ENCODE measurements around the gene RABL3.
"Not testable (repeated sequence)": the region's sequence is repeated elsewhere in the genome, so short reads cannot be mapped to it uniquely, and the experiment has no call there.

The RABL3 gene

DNA sequence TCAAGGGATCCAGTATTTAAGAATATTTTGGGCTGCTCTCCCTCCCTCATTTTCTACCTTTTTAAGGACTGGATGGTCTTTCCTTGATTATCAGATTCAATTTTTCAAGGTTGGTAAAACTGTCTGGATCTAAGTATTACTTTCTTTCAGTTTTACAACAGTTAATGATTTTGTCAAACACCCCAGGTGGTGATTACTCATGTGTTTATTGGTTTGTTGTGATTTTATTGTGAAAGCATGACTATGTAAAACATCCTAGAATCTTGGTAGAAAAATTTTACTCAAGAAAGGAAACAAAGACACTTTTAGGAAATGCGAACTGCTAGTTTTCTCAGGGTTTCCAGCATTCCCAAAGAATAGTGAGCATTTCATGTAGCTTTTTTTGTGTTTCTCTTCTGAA is 7.5 kb upstream of the RABL3 start:
- TF ChIP-seq CTCF (conservative IDR thresholded peaks at IDR 0.05; ENCODE audit: low read length) = no peak
- DNase-seq (ENCODE audit: low read depth) = peak; percentile 11
- H3K4me3 ChIP-seq (ENCODE audit: low read length) = no peak overlapping the region

- no peak for DNase-seq (ENCODE audit: low read depth)
- no peak for TF ChIP-seq CTCF (conservative IDR thresholded peaks at IDR 0.05; ENCODE audit: low read length)
- H3K4me3 ChIP-seq (ENCODE audit: low read length) = no peak overlapping the region
Observed at GRCh38 chr3:120745466-120745865, 3.1 kb upstream of the RABL3 start.

DNA sequence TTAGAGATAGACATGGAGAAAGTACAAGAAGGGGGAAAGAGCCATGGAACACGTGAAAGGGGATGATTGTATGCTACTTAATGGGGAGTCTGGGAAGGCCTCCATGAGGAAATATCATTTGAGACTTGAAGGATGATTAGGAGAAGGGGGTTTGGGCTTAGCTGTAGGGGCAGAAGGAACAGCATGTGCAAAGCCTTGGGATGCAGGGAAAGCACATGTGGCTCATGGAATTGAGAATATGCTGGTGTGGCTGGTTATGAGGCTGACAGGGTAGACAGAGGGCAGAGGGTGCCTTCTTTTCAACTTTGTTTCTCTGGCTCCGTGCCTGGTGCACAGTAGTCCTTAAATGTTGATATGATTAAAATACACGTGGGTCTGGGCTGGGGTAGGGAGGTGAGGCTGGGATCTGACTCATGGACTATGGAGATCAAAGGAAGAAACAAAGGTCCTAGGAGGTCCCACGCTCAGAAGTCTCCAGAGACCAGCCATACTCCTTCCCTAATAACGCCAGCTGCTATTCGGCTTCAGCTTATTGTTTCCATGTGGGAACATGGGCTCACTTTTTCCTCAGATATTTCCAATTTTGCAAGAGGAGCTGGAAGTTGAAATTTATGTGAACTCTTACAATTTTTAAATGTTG is 1.4 kb upstream of the RABL3 start:
- TF ChIP-seq CTCF (conservative IDR thresholded peaks at IDR 0.05; ENCODE audit: low read length) = no peak
- peak overlapping the region; percentile 94 for H3K4me3 ChIP-seq (ENCODE audit: low read length)
- DNase-seq (ENCODE audit: low read depth) = peak; percentile 84

DNA sequence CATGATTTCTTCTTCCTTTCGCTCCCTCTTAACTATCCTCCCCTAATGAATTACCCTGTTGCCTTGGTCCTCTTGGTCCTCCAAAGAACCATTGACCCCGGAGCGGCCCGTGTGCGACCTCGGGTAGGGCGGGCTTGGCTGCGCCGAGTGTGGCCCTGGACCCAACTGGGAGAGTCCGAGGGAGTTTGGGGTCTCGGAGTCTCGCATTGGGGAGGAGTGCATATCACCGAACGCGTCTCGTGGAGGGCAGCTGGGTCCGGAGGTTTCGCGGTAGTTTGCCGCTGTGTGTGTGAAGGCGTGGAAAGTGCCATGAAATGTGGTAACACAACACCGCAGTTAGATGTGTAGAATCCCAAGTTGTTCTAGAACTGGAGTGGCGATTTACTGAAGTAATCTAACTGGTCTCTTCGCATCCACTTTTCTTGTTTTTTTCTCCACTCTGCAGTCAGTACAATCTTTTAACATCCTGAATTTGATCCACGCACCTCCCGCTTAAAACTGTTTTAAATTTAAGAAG is 591 bp upstream of the RABL3 start:
- H3K4me3 ChIP-seq (ENCODE audit: low read length) = peak overlapping the region; percentile 94
- no peak for TF ChIP-seq CTCF (conservative IDR thresholded peaks at IDR 0.05; ENCODE audit: low read length)
- peak; percentile 25 for DNase-seq (ENCODE audit: low read depth)

- peak; percentile 51 for DNase-seq (ENCODE audit: low read depth)
- no peak for TF ChIP-seq CTCF (conservative IDR thresholded peaks at IDR 0.05; ENCODE audit: low read length)
- H3K4me3 ChIP-seq (ENCODE audit: low read length) = peak overlapping the region; percentile 93
Observed at GRCh38 chr3:120741837-120742197, 499 bp downstream of the RABL3 start.

- DNase-seq (ENCODE audit: low read depth) = no peak
- H3K4me3 ChIP-seq (ENCODE audit: low read length) = peak overlapping the region; percentile 93
- TF ChIP-seq CTCF (conservative IDR thresholded peaks at IDR 0.05; ENCODE audit: low read length) = no peak
Observed at GRCh38 chr3:120741320-120741719, 996 bp downstream of the RABL3 start.

GRCh38 chr3:120738006-120738405 is 4.3 kb downstream of the RABL3 start:
- not testable (repeated sequence) for H3K4me3 ChIP-seq (ENCODE audit: low read length); DNase-seq (ENCODE audit: low read depth)

All from AG10803 (cell line).